Hematopoietic multipotent progenitor cell treated with erythropoietin and hydrocortisone succinate and interleukin-3 and kit ligand, for 6 days (in vitro differentiated cells): ENCODE measurements around the gene CLPSL1.
"Not testable (repeated sequence)": the region's sequence is repeated elsewhere in the genome, so short reads cannot be mapped to it uniquely, and the experiment has no call there.

Experiments
- DNase-seq: peaks from one replicate; pipeline ENCODE4 v3.0.0-alpha.2; 2015

Gene CLPSL1, protein sequence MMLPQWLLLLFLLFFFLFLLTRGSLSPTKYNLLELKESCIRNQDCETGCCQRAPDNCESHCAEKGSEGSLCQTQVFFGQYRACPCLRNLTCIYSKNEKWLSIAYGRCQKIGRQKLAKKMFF

GRCh38 chr6:35780719-35781118 is at the start of gene CLPSL1:
Gene CLPSL1 (plus strand): TSS chr6:35781019. CDS start chr6:35781111, 92 bp downstream.
- DNase-seq: no peak

GRCh38 chr6:35731414-35731735 is 49.4 kb upstream of the CLPSL1 start:
- peak; percentile 97 for DNase-seq

DNA sequence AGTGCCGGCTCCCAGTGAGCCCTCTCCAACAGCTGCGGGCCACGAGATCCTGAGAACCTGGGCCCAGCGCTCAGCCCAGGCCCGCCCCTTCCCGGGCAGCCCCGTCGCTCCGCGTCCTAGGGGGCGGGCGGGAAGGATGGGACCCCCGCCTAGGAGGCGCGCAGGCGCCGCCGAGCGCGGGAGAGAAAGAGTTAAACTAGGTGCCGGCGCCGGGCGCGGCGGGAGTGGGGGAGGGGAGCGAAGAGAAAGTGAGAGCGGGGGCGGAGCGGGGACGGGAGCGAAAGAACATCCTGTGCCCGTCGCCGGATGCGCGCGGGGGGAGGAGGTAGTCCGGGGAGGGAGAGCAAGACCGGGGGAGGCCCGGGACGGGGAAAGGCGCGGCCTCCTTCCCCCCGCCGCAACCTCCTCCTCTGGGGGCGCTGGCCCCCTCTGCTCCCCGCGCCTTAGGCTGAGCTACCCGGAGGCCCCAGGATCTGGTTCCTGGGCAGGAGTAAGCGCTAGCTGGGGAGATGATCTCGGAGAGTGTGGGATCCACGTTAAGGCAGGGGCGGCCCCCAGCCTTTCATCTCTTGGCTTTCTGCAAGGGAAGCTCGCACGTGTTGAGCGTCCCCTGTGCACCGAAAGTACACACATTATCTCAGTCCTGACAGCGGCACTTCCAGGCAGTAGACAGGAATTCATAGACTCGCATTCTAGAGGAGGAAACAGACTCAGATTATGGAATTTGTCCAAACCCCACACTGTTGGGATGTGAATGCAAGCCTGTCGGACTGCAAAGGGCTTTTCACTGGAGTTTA is 48.9 kb upstream of the CLPSL1 start:
- peak; percentile 97 for DNase-seq

DNA sequence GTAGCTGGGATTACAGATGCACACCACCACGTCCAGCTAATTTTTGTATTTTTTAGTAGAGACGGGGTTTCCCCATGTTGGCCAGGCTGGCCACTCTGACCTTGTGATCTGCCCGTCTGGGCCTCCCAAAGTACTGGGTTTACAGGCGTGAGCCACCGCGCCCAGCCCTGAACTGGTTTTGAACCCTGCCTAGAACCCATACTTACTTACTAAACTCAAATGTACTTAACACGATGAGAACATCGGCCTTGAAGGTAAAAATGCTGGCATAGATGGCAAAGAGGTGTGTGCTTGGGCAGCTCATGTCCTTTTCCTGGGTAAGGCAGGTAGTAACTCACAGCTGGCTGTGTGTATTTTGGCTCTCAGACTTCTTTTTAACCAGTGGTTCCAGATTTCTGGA is 47.2 kb upstream of the CLPSL1 start:
- DNase-seq: no peak

DNA sequence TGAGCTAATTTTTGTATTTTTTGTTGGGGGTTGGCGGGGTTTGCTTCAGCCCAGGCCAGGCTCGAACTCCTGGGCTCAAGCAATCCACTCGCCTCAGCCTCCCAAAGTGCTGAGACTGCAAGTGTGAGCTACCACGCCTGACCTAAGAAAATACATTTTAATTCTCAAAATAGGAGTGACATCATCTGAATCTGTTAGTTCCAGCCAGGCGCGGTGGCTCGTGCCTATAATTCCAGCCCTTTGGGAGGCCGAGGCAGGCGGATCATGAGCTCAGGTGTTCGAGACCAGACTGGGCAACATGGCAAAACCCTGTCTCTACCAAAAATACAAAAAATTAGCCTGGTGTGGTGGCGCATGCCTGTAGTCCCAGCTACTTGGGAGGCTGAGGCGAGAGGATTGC is 46.5 kb upstream of the CLPSL1 start:
- not testable (repeated sequence) for DNase-seq

DNA sequence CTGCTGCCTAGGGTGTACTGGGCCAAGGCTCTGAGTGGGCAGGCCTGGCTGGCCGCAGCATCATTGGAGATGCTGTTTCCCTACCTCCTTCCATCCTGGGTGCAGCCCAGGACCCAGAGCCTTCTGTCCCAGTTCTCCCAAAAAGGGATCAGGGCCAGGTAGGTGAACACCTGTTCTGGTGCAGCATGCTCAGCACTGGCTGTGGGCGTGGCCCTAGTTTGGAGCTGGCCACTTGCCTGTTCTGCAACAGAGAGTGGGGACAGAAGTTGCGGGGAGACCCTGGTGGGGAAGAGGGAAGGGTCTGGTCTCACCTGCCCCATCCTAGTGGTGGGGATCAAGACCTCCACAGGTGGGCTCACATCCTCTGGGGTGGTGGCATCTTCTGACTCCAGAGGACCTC is 45.4 kb upstream of the CLPSL1 start:
- DNase-seq: no peak

DNA sequence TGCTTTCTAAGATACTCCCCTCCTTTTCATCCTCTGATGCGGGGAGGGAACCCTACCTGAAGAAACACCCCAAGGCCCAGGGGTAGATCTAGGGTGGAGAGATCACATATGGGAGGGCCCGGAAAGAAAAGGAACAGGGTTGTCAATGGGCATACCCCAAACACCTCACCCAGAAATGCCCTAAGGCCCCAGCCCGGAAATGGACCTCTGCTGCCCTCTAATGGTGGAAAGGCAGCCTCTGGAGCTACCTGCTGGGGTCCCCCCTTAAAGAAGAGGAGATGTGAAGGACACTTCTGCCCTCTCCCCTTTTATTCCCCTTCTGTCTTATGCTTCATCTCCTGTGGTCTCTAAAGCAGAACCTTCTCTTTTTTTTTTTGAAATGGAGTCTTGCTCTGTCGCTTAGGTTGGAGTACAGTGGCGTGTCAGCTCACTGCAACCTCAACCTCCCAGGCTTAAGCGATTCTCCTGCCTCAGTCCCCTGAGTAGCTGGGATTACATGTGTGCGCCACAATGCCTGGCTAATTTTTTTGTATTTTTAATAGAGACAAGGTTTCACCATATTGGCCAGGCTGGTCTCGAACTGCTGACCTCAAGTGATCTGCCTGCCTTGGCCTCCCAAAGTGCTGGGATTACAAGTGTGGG is 44.4 kb upstream of the CLPSL1 start:
- peak; percentile 88 for DNase-seq

GRCh38 chr6:35736982-35737412 is 43.8 kb upstream of the CLPSL1 start, which contains the start of gene ARMC12:
Gene ARMC12 (plus strand): TSS chr6:35737032. CDS start chr6:35737109, 77 bp downstream.
- DNase-seq: no peak

- peak; percentile 94 for DNase-seq
Measured at GRCh38 chr6:35737413-35738211, 43.2 kb upstream of the CLPSL1 start.

DNA sequence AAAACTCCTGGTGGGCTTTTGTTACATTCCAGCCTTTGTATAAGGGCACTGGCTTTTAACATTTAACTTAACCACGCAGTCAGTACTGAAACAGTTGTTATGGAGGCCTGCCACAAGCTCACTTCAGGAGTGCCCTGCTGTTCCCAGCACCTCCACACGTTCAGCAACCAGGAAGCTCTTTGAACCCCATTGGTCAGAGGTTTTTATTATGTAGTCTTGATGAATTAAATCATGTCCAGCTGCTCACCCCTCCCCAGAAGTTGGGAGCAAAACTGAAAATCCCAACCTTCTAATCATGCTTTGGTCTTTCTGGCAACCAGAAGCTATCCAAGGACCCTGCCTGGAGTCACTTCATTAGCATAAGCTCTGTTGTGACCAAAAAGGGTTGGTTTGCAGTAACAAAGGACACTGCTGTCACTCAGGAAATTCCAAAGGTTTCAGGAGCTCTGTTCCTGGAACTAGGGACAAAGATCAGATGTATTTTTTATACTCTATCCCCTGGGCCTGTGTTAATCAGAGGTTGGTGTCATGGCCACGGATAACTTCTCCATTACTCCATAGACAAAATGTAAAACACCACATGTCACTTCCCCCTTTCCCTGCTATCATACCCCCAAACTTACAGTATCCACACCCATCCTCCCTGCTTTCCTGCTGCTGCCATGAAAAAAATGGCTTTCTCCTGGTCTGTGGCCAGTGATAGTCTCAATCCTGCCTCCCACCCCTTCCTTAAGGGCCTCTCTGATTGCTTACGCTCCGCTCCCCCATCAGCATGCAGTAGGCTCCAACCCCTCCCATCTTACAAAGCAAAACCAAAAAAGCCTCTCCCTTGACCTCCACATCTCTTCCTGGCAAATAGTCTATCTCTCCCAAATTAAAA is 40.9 kb upstream of the CLPSL1 start:
- no peak for DNase-seq

DNA sequence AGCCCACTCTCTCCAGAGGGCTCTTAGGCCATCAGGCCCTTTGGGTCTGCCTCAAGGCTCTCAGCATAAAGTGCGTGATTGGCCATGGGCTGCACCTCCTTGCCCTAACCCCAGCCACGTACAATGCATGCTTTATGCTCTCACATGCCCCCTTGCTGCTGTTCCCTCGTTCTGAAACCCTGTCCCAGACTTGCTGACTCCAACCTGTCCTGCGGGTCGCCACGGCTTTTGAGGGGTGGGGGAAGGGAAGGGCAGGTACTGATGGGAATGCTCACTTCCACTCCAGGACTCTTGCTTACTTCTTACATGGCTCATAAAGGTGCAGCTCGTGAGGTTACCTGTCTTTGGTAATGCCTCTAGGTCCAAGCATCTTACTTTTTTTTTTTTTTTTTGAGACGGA is 38.0 kb upstream of the CLPSL1 start:
- no peak for DNase-seq

DNA sequence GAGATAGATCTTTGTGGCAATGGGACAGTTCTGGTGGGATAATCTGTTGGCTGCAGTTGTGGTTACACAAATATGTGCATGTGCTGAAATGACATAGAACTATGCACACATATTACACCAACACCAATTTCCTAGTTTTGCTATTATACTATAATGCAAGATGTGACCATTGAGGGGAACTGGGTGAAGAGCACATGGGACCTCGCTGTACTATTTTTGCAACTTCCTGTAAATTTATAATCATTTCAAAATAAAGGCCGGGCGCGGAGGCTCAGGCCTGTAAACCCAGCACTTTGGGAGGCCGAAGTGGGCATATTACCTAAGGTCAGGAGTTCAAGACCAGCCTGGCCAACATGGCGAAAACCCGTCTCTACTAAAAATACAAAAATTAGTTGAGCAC is 35.3 kb upstream of the CLPSL1 start:
- DNase-seq: no peak

GRCh38 chr6:35746516-35746915 is 34.3 kb upstream of the CLPSL1 start:
- DNase-seq: no peak

DNA sequence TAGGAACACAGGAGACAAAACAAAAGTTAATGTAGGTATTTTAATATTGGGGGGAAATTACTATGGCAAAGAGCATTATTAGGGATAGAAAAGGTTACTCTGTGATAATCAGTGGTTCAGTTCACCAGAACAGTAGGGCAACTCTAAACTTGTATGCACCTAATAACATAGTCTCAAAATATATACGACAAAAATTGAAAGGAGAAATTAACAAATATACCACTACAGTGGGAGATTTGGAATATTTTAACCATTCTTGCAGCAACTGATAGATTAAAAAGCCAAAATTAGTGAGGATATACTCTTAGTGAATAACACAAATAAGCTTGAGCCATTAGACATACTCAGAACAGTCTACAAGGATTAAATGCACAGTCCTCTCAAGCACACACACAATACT is 32.9 kb upstream of the CLPSL1 start:
- no peak for DNase-seq

DNA sequence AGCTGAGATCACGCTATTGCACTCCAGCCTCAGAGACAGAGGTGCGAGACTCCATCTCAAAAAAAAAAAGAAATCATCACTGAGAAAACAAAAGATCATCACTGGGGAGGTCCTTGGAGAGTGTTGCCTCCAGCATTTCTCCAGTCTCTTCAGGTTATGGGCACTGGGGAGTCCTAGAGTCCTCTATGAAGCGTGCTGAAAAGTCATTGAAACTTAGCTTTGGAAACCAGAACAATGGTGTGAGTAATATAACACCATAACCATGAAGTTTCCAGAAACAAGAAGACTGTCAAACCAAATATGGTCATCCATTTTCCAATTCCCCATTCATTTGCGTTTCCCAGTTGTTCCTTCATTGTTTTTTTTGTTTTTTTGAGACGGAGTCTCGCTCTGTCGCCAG is 30.3 kb upstream of the CLPSL1 start:
- no peak for DNase-seq

- DNase-seq: no peak
Measured at GRCh38 chr6:35751594-35751993, 29.2 kb upstream of the CLPSL1 start.

DNA sequence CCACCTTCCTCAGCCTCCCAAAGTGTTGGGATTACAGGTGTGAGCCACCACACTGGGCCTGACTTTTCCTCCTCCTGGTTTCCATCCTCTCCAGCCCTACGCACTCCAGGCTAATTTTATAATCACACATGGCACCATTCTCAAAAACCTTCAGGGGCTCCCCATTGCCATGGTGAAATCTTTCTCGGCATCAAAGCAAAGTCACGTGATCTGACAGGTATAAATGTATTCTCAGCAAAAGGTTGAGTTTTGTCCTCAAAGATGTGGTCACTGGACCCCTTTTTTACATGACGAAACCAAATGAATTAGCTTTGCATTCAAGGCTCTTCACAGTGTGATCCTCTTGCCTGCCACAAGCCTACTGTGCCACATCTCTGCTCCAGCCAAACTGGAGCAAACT is 28.5 kb upstream of the CLPSL1 start:
- DNase-seq: no peak

- DNase-seq: no peak
Measured at GRCh38 chr6:35754452-35755277, 26.2 kb upstream of the CLPSL1 start.

DNA sequence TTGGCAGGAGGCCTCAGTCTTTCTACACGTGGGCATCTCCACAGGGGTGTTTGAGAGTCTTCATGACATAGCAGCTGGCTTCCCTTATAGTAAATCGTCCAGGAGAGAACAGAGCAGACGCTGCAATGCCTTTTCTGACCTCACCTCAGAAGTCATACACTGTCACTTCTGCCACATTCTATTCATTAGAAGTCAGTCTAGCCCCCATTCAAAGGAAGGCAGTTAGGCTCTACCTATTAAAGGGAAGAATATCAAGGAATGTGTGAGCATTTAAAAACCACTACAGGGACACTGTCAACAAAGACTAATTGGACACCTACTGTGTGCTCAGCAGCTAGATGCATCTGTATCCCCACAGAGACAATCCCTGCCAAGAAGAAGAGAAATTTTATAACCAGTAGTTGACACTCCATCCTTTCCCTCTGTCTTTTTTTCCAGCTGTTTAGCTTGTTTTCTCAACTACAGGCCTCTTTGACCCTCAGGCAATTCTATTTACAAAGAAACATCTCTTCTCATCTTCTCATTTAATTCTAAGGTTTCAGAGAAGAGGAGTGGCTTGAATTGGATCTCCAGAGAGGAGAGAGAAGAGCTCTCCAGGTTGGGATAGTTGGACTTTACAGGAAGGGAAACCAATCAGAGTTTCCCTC is 25.4 kb upstream of the CLPSL1 start:
- DNase-seq: no peak

DNA sequence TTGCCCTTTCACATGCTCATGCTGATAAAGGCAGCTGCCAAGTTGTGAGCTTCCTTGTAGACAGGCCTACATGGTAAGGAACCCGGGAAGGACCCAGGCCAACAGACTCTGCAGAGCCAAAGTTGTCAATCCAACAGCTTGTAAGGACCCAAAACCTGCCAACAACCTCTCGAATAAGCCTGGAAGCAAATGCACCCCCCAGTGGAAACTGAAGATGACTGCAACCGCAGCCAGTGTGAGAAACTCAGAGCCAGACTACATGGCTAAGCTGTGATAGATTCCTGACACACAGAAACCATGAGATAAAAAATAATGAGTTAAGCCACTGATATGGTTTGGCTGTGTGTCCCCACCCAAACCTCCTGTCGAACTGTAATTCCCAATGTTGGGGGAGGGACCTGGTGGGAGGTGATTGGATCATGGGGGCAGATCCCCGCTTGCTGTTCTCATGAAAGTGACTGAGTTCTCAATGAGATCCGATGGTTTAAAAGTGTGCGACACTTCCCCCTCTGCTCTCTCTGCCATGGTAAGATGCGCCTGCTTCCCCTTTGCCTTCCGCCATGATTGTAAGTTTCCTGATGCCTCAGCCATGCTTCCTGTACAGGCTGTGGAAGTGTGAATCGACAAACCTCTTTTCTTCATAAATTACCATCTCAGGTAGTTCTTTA is 23.2 kb upstream of the CLPSL1 start:
- DNase-seq: peak; percentile 75
